Measurements from ENCODE around the gene SLC34A3.

DNA sequence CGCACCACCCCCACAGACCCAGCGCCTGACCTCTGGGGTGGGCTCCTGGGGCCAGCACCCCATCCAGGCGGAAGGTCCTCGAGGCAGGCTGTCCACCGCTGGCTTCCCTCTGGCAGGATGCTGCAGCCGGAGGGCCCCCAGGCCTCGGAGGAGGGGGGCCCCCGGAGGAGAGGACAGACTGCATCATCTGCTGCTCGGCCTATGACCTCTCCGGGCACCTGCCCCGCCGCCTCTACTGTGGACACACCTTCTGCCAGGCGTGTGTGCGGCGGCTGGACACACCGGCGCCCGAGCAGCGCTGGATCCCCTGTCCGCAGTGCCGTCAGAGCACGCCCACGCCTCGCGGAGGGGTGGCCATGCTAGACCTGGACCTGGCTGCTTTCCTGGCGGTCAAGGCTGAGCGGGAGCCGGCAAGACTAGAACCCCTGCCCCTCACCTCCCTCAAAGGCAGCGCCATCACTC is 2.2 kb upstream of the SLC34A3 start:
- TF ChIP-seq, protein P1, sequence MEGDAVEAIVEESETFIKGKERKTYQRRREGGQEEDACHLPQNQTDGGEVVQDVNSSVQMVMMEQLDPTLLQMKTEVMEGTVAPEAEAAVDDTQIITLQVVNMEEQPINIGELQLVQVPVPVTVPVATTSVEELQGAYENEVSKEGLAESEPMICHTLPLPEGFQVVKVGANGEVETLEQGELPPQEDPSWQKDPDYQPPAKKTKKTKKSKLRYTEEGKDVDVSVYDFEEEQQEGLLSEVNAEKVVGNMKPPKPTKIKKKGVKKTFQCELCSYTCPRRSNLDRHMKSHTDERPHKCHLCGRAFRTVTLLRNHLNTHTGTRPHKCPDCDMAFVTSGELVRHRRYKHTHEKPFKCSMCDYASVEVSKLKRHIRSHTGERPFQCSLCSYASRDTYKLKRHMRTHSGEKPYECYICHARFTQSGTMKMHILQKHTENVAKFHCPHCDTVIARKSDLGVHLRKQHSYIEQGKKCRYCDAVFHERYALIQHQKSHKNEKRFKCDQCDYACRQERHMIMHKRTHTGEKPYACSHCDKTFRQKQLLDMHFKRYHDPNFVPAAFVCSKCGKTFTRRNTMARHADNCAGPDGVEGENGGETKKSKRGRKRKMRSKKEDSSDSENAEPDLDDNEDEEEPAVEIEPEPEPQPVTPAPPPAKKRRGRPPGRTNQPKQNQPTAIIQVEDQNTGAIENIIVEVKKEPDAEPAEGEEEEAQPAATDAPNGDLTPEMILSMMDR (IDR thresholded peaks at IDR 0.05) = no peak
- TF ChIP-seq POLR2AphosphoS5 (IDR thresholded peaks at IDR 0.05) (no peak), POLR2A (IDR thresholded peaks at IDR 0.05; ENCODE audit: low read depth) (no peak)
